Tibial nerve (tissue), 4 donors: ENCODE results near the gene PDZD4. TPM values are rescaled to one million over a fixed set of nuclear protein-coding genes. Genes with fewer than 3 reads are reported as not detected.

Experiments used
- DNase-seq, 2 donors: peaks; one replicate each; pipeline ENCODE4 v3.0.0-alpha.2; 2019; ENCODE audit warnings: low spot score in 2 of 2
- H3K27ac ChIP-seq, 4 donors: fragments of 200-600 bp; sonication (generic) in 3 of 4; one replicate each; pipeline ENCODE4 v1.5.1; 2017 to 2019; ENCODE audit warnings: mild to moderate bottlenecking in 1 of 4
- H3K27me3 ChIP-seq, 2 donors: fragments of 200-600 bp; sonication (generic) in 1 of 2; one replicate each; pipeline versions ENCODE4 v1.5.1 to v1.6.0; 2017 to 2019
- H3K36me3 ChIP-seq, 3 donors: fragments of 200-600 bp; sonication (generic); one replicate each; pipeline ENCODE4 v1.5.1; 2018 to 2019
- H3K4me1 ChIP-seq, 4 donors: fragments of 200-600 bp; sonication (generic) in 3 of 4; one replicate each; pipeline ENCODE4 v1.5.1; 2017 to 2019
- H3K4me3 ChIP-seq, 4 donors: fragments of 200-600 bp; sonication (generic) in 3 of 4; one replicate each; pipeline ENCODE4 v1.5.1; 2017 to 2019; ENCODE audit warnings: mild to moderate bottlenecking in 1 of 4, moderate library complexity in 1 of 4
- H3K9me3 ChIP-seq, 4 donors: fragments of 200-600 bp; sonication (generic) in 3 of 4; one replicate each; pipeline ENCODE4 v1.5.1; 2017 to 2019
- CTCF ChIP-seq, 5 experiments: fragments of 200-600 bp in 3 of 5; fragments of 450-650 bp in 2 of 5; sonication (generic) in 3 of 5; IDR thresholded peaks; one replicate each; pipeline ENCODE4 v1.5.1; 2016 to 2019; ENCODE audit warnings: antibody characterized with exemption in 5 of 5, mild to moderate bottlenecking in 3 of 5, moderate library complexity in 2 of 5
- EP300 ChIP-seq, 2 donors: sonication (generic); formaldehyde crosslinking; IDR thresholded peaks; one replicate each; pipeline ENCODE4 v1.6.1; 2017; ENCODE audit warnings: antibody characterized with exemption in 2 of 2, mild to moderate bottlenecking in 1 of 2
- POLR2A ChIP-seq, 2 donors: fragments of 450-650 bp; IDR thresholded peaks; one replicate each; pipeline ENCODE4 v1.6.1; 2017; ENCODE audit warnings: antibody characterized with exemption in 2 of 2, mild to moderate bottlenecking in 2 of 2, moderate library complexity in 2 of 2
- WGBS, 2 donors: methylation state at CpG; one replicate each; pipeline ENCODE4 v1.1.5; 2018; 5-methylcytosine and 5-hydroxymethylcytosine counted together
- total RNA-seq, 4 donors: library from RNA; depleted of rRNA; stranded (reverse); fragments of >200 nt; gene quantifications; one replicate each; pipeline ENCODE4 v1.1.0, GENCODE V29; 2016

The PDZD4 gene
- total RNA-seq, 4 donors from 2014 or later = 19.9 to 24.6 (median 21.2) TPM

GRCh38 chrX:153763989-153764755 is 66.2 kb downstream of the PDZD4 start, which contains the start of gene PLXNB3:
TSS of gene PLXNB3 (plus strand) at chrX:153764249. CDS start at chrX:153765536, 1,287 bp downstream.
- TF ChIP-seq CTCF (IDR thresholded peaks at IDR 0.05) (peak; percentile 71 to 92 (median 85)), EP300 (IDR thresholded peaks at IDR 0.05) (peak in 1 of 2 donors; percentile 50), POLR2A (IDR thresholded peaks at IDR 0.05) (no peak)
- WGBS, 2 donors = 4 to 29% methylated on average over 4 to 22 of the region's 26 CpGs
- Histone ChIP-seq H3K4me3 (peak within 1 kb of the TSS; percentile 9 to 48 (median 28)), H3K36me3 (no peaks in the 10 kb centered on the region), H3K4me1 (peaks cover 0 to 26% (median 0%) of the 10 kb centered on the region in 4 donors), H3K27ac (peak within 1 kb of the TSS in 3 of 4 donors; percentile 8 to 82 (median 60)), H3K9me3 (no peaks in the 10 kb centered on the region), H3K27me3 (no peaks in the 10 kb centered on the region)
- DNase-seq = peak; percentile 56 to 64

GRCh38 chrX:153763298-153763932 is 66.9 kb downstream of the PDZD4 start:
- Histone ChIP-seq H3K27me3 (no peaks in the 10 kb centered on the region), H3K4me1 (peaks cover 0 to 19% (median 0%) of the 10 kb centered on the region in 4 donors), H3K27ac (no peak overlapping the region), H3K9me3 (no peaks in the 10 kb centered on the region), H3K36me3 (no peaks in the 10 kb centered on the region), H3K4me3 (no peak overlapping the region)
- TF ChIP-seq CTCF (IDR thresholded peaks at IDR 0.05) = no peak
- TF ChIP-seq EP300 (IDR thresholded peaks at IDR 0.05) = no peak
- no peak for TF ChIP-seq POLR2A (IDR thresholded peaks at IDR 0.05)
- 82 to 85% methylated on average over 15 to 18 of the region's 18 CpGs for WGBS, 2 donors
- DNase-seq = no peak

DNA sequence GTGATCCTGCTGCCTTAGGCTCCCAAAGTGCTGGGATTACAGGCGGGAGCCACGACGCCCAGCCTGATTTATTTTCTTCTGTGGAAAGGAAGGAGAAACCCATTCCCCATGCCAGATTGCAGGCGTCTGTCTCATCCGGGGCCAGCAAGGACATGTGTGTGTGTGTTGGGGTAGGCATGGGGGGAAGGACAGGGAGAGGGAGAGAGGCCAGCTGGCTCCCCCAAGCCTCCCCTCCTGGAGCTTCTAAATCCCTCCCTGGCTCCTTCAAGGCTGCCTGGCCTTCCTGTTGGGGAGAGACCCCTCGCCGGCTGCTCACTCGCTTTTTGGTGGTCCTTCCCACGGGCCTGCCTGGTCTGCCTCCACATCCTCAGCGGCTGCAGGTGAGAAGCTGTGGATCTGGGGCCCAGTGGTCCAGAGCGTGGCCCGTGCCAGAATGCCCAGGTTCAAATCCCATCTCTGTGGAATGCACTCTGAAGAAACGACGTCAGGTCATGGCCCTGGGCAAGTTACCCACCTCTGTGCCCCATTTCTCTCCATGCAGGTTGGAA is 67.6 kb downstream of the PDZD4 start:
- no peaks in the 10 kb centered on the region for H3K36me3 ChIP-seq
- no peaks in the 10 kb centered on the region for H3K9me3 ChIP-seq
- no peak overlapping the region for H3K27ac ChIP-seq
- no peak overlapping the region for H3K4me3 ChIP-seq
- 87 to 89% methylated on average over 9 to 14 of the region's 14 CpGs for WGBS, 2 donors
- no peaks in the 10 kb centered on the region for H3K27me3 ChIP-seq
- H3K4me1 ChIP-seq = peaks cover 0 to 12% (median 0%) of the 10 kb centered on the region in 4 donors
- TF ChIP-seq EP300 (IDR thresholded peaks at IDR 0.05) = no peak
- TF ChIP-seq CTCF (IDR thresholded peaks at IDR 0.05) = no peak
- no peak for TF ChIP-seq POLR2A (IDR thresholded peaks at IDR 0.05)
- DNase-seq = no peak

DNA sequence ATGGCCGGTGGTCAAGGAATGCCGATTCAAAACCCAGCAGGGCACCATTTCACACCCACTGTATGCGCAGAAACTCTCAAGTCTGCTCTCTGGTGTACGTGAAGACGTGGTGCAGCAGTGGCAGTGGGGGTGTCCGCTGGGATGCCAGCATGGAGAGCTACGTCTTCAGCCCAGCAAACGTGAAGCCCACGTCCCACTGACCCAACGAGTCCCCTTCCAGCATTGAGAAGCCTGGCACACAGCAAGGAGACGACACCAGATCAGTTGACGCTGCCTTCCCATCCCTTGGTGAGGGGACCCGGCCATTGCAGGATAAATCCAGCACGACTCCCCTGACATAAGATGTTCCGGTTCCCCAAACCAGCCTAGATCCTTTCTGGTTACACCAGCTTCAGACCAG is 68.5 kb downstream of the PDZD4 start:
- DNase-seq = no peak
- H3K36me3 ChIP-seq = no peaks in the 10 kb centered on the region
- H3K4me1 ChIP-seq = peaks cover 0 to 12% (median 0%) of the 10 kb centered on the region in 4 donors
- no peaks in the 10 kb centered on the region for H3K27me3 ChIP-seq
- WGBS, 2 donors = 66 to 76% methylated on average over 8 to 15 of the region's 15 CpGs
- TF ChIP-seq EP300 (IDR thresholded peaks at IDR 0.05) = no peak
- TF ChIP-seq CTCF (IDR thresholded peaks at IDR 0.05) = no peak
- no peak for TF ChIP-seq POLR2A (IDR thresholded peaks at IDR 0.05)
- H3K27ac ChIP-seq = no peak overlapping the region
- H3K4me3 ChIP-seq = no peak overlapping the region
- peaks cover 0 to 1% (median 0%) of the 10 kb centered on the region in 4 donors for H3K9me3 ChIP-seq
